OCI-LY7 (cell line): ENCODE results near the gene TMED8. TPM values are rescaled to one million over a fixed set of nuclear protein-coding genes. Genes with fewer than 3 reads are reported as not detected.

Experiments used
- BruUV-seq: library from RNA; stranded (reverse); fragments of 400-500 nt; replicated peaks from 2 replicates; lab custom pipeline; 2021; lab: Mats Ljungman, UMichigan
- CTCF ChIA-PET: fragments of 300-600 bp; sonication (Branson Sonifier 250); formaldehyde crosslinking; loops from one replicate; lab custom pipeline; 2022; ENCODE audit warnings: antibody characterized with exemption; ENCODE audit not compliant: unreplicated experiment; lab: Charles Lee
- POLR2A ChIA-PET: fragments of 300-600 bp; sonication (Branson Sonifier 250); formaldehyde crosslinking; loops from one replicate; lab custom pipeline; 2022; ENCODE audit warnings: antibody characterized with exemption; lab: Charles Lee
- DNase-seq: peaks from one replicate; pipeline ENCODE4 v3.0.0-alpha.2; 2015; ENCODE audit warnings: low spot score
- H2AFZ ChIP-seq: fragments of 200-600 bp; sonication (generic), shearing (Covaris generic); 2 replicates; pipeline ENCODE4 v1.6.1; 2014; ENCODE audit warnings: mild to moderate bottlenecking, antibody characterized with exemption, low read length, moderate library complexity
- H3K27ac ChIP-seq: fragments of 200-600 bp; sonication (generic); 2 replicates; pipeline ENCODE4 v1.5.1; 2014; ENCODE audit warnings: mixed run types, low read depth, mild to moderate bottlenecking, moderate library complexity, low read length, inconsistent platforms; ENCODE audit not compliant: poor library complexity, severe bottlenecking
- H3K36me3 ChIP-seq: fragments of 200-600 bp; sonication (generic); 2 replicates; pipeline ENCODE4 v1.6.1; 2014; ENCODE audit warnings: mild to moderate bottlenecking, antibody characterized with exemption, low read length, moderate library complexity, mixed read lengths; ENCODE audit not compliant: insufficient read depth
- H3K4me1 ChIP-seq: fragments of 200-600 bp; sonication (generic); 2 replicates; pipeline ENCODE4 v1.5.1; 2014; ENCODE audit warnings: mild to moderate bottlenecking, low read length; ENCODE audit not compliant: insufficient read depth, poor library complexity, severe bottlenecking
- H3K4me2 ChIP-seq: fragments of 200-600 bp; sonication (generic); 2 replicates; pipeline ENCODE4 v1.6.1; 2014; ENCODE audit warnings: mild to moderate bottlenecking, low read length
- H3K4me3 ChIP-seq: fragments of 200-600 bp; sonication (generic); 2 replicates; pipeline ENCODE4 v1.5.1; 2014; ENCODE audit warnings: mild to moderate bottlenecking, low read depth, low read length; ENCODE audit not compliant: poor library complexity, severe bottlenecking
- H3K79me2 ChIP-seq: fragments of 200-600 bp; sonication (generic); 2 replicates; pipeline ENCODE4 v1.6.1; 2016; ENCODE audit warnings: low read depth, mild to moderate bottlenecking, low read length, moderate library complexity, mixed read lengths; ENCODE audit not compliant: insufficient read depth
- H3K9me2 ChIP-seq: fragments of 200-600 bp; sonication (generic); 2 replicates; pipeline ENCODE4 v1.6.1; 2016; ENCODE audit warnings: mild to moderate bottlenecking, low read length, mixed read lengths; ENCODE audit not compliant: insufficient read depth
- H3K9me3 ChIP-seq: fragments of 200-600 bp; sonication (generic); 2 replicates; pipeline ENCODE4 v1.6.1; 2014; ENCODE audit warnings: mild to moderate bottlenecking, mixed run types, low read length, mixed read lengths
- H4K20me1 ChIP-seq: fragments of 200-600 bp; sonication (generic); 2 replicates; pipeline ENCODE4 v1.6.1; 2014; ENCODE audit warnings: mild to moderate bottlenecking, antibody characterized with exemption, low read length, moderate library complexity, mixed read lengths; ENCODE audit not compliant: insufficient read depth
- CTCF ChIP-seq: fragments of 200-600 bp; sonication (generic); conservative IDR thresholded peaks from 2 replicates; pipeline ENCODE4 v1.5.1; 2014; ENCODE audit warnings: mild to moderate bottlenecking, antibody characterized with exemption, low read length, moderate library complexity, mixed read lengths
- EZH2phosphoT487 ChIP-seq: fragments of 200-600 bp; sonication (generic); IDR thresholded peaks from 2 replicates; pipeline ENCODE4 v1.6.1; 2018; ENCODE audit warnings: low read depth, borderline replicate concordance, mild to moderate bottlenecking, mixed run types, antibody characterized with exemption, low read length, moderate library complexity, mixed read lengths
- intact Hi-C: fragments of 100-400 bp; cut with micrococcal nuclease; formaldehyde crosslinking; loops from one replicate; pipeline ENCODE4 v1.10.0; 2022; ENCODE audit not compliant: unreplicated experiment
- total RNA-seq, 2 experiments: library from RNA; depleted of rRNA in 1 of 2; stranded (reverse); fragments of >200 nt in 1 of 2; shearing (Covaris generic) in 1 of 2; gene quantifications; 2 replicates each; pipeline ENCODE4 v1.2.3, GENCODE V29; 2014 to 2022

TMED8 gene
- total RNA-seq, 2 experiments from 2014 or later, result 21.9 to 45.4 TPM

GRCh38 chr14:77406086-77406485 lies 29.2 kb upstream of the TMED8 start:
- intact Hi-C loops, result no loop called here
- Histone ChIP-seq H2AFZ (no peak overlapping the region), H3K27ac (no peak overlapping the region), H3K4me3 (no peak overlapping the region), H3K4me2 (no peak overlapping the region), H3K79me2 (no peaks in the 10 kb centered on the region), H3K9me3 (no peaks in the 10 kb centered on the region), H3K4me1 (no peaks in the 10 kb centered on the region), H4K20me1 (no peaks in the 10 kb centered on the region), H3K9me2 (no peaks in the 10 kb centered on the region), H3K36me3 (no peaks in the 10 kb centered on the region)
- no peak for TF ChIP-seq CTCF
- TF ChIP-seq EZH2phosphoT487, result no peak
- POLR2A ChIA-PET, result interaction anchor here (0.6 kb wide), 1 partner anchor 199 kb away, joined by 3 read pairs; no protein-coding TSS in a partner anchor
- CTCF ChIA-PET, result no interaction called here
- DNase-seq, result no peak
- BruUV-seq, result no TSS peak

- no peaks in the 10 kb centered on the region for H3K9me2 ChIP-seq
- H3K27ac ChIP-seq, result no peak overlapping the region
- no peak overlapping the region for H3K4me3 ChIP-seq
- no peaks in the 10 kb centered on the region for H3K4me1 ChIP-seq
- no peaks in the 10 kb centered on the region for H4K20me1 ChIP-seq
- no peak for TF ChIP-seq EZH2phosphoT487
- TF ChIP-seq CTCF, result no peak
- DNase-seq, result no peak
- ChIA-PET POLR2A (no interaction called here), CTCF (no interaction called here)
- no peaks in the 10 kb centered on the region for H3K9me3 ChIP-seq
- no peaks in the 10 kb centered on the region for H3K79me2 ChIP-seq
- no peak overlapping the region for H2AFZ ChIP-seq
- no peak overlapping the region for H3K4me2 ChIP-seq
- intact Hi-C loops, result no loop called here
- no TSS peak for BruUV-seq
- no peaks in the 10 kb centered on the region for H3K36me3 ChIP-seq
Observed at GRCh38 chr14:77403768-77404167, 26.9 kb upstream of the TMED8 start.

- Histone ChIP-seq H3K9me2 (no peaks in the 10 kb centered on the region), H3K27ac (no peak overlapping the region), H2AFZ (no peak overlapping the region), H4K20me1 (no peaks in the 10 kb centered on the region), H3K9me3 (no peaks in the 10 kb centered on the region), H3K4me2 (no peak overlapping the region), H3K4me3 (no peak overlapping the region), H3K79me2 (no peaks in the 10 kb centered on the region), H3K36me3 (no peaks in the 10 kb centered on the region), H3K4me1 (no peaks in the 10 kb centered on the region)
- ChIA-PET POLR2A (no interaction called here), CTCF (no interaction called here)
- no peak for DNase-seq
- TF ChIP-seq EZH2phosphoT487 (no peak), CTCF (no peak)
- no TSS peak for BruUV-seq
- intact Hi-C loops, result no loop called here
Observed at GRCh38 chr14:77400216-77400615, 23.3 kb upstream of the TMED8 start.
